HG03520 (cell line): ENCODE measurements around the gene TRPM3.

Experiments used
- ATAC-seq: cut with Tn5 transposase; IDR thresholded peaks from one replicate; pipeline ENCODE4 v1.9.1; 2021; ENCODE audit warnings: mild to moderate bottlenecking, moderate library complexity; ENCODE audit not compliant: unreplicated experiment

TRPM3 gene

GRCh38 chr9:70901013-70901412 lies 220.4 kb downstream of the TRPM3 start:
- no peak for ATAC-seq

DNA sequence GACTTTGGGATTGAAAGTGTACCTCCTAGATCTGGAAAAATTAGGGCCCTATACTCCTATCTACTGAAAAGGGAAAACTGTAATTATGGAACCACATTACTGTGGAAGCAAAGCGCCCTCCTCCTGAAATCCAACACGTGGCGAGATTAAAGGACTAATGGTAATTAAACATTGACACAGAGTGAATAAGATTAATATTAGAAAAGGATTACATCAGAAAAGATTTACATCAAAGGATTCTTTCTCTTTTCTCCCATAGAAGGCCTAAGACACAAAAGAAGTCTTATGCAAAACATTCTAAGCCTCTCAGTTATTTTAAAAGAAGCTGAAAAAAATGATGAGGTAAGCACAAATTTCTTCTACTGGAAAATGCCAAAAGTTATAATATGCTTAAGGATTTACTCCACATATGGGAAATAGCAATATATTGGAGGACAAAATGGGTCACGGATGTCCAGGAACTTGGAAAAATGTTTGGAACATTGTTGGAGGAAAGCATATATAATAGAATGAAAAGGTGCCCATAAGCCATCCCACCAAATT lies 227.8 kb downstream of the TRPM3 start:
- no peak for ATAC-seq

- no peak for ATAC-seq
These were observed 232.9 kb downstream of the TRPM3 start for GRCh38 chr9:70888471-70888870.

GRCh38 chr9:70887826-70888225 lies 233.6 kb downstream of the TRPM3 start:
- no peak for ATAC-seq

- no peak for ATAC-seq
These were observed 237.2 kb downstream of the TRPM3 start for GRCh38 chr9:70883963-70884793.

- ATAC-seq, result no peak
These were observed 238.4 kb downstream of the TRPM3 start for GRCh38 chr9:70883056-70883455.

- no peak for ATAC-seq
These were observed 240.1 kb downstream of the TRPM3 start for GRCh38 chr9:70881333-70881732.

DNA sequence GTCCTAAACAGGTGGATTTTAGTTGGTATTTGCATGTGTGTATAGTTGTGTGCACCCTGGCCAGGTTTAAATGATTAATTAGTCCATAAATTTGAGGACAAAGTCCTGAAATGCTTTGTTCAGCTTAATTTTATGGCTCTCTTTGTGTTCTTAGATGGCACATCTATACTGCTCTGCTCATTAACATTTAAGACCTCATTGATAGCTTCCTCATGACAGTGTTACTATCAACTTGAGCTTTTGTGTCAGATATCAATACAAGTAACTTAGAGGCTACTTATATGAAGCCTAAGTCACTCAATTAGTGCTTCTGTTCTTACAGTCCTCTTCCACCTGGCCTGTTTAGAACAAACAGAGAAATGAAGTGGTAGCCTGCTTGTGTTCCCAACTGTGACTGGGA lies 240.9 kb downstream of the TRPM3 start:
- ATAC-seq, result no peak

DNA sequence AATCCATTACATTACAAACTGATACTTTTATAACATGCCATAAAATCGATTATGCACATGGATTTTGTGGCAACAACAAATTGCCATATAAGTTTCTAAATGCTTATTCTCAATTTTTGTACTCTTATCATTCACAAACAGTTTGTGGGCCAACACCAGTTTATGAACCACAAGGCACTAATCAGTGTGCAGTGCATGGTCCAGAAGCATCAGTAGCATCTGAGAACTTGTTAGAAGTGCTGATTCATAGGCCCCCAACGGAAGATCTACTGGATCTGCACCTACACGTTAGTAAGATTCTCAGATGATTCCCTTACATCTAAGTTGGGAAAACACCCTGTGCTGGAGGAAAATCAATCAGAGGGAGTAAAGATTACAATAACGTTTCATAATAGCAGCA lies 242.8 kb downstream of the TRPM3 start:
- ATAC-seq, result no peak

GRCh38 chr9:70874451-70874850 lies 247.0 kb downstream of the TRPM3 start:
- no peak for ATAC-seq

- no peak for ATAC-seq
These were observed 247.9 kb downstream of the TRPM3 start for GRCh38 chr9:70873506-70873905.

- ATAC-seq, result no peak
These were observed 252.5 kb downstream of the TRPM3 start for GRCh38 chr9:70868661-70869652.

DNA sequence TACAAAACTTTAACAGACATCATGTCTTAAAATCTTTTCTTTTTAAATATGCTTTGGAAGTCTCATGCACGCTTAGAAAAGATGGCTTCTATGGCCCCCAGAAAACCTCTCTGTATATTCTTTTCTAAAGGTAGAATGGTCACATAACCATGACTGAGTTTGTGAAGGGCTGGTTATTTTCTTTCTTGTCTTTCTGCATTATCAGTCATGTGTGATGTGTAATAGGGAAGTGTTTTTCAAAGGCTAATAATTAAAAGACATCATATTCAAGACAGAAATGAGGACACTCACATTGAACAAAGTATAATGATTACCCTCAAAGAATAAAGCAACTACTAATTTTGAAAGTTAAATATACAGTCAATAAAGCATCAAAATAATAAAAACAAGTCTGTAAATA lies 253.4 kb downstream of the TRPM3 start:
- ATAC-seq, result no peak

DNA sequence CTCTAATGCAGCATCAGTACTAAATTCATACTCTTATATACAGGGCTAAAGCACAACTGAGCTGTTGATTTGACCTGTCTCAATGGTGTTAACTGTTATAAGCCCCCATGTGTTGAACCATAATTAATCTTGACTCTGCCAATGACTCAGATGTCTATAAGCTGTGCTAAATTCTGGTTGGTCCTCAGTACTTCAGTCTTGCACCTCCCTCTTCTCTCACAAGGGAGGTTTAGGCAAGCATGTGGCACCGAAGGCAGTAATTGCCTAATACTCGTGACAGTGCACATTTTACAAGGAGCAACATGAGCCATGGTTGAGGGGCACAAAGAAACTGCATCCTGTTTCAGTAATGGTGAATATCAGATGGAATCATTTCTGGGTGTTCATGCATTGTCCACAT lies 255.9 kb downstream of the TRPM3 start:
- ATAC-seq, result no peak

DNA sequence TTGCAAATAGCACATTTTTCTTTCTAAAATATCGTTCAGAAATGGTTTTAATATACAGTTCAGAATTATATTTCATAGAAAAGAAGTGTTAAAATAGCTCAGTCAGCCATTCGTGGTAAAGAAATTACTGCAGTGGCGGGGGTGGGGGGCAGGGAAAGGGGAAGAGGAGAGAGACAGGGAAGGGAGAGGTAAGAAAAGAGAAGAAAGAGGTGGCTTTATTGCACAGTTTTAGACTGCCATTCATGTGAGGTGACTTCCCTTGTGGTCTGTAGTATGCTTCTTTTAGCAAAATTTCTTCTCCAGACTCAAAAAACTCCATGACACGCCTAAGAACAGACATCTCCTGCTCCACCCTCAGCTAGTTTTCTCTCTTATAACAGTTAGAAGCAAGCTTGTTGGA lies 259.6 kb downstream of the TRPM3 start:
- ATAC-seq, result no peak

DNA sequence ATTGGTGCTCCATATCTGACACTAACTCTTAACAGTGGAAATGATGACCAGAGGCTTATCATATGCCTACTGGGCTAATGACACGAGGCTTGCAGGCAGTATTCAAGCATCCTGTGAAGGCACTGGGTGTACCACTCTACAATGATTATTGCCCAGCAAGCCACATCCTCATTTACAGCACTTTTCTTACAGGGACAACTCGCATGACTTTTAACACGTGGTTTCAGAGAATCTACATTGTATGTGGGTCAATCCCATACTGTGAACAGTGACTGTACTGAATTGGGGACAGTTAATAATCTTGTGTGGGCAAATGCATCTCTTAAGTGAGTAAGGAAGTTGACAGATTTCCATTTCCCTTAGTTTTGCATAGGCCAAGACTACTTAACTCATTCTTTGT lies 260.0 kb downstream of the TRPM3 start:
- ATAC-seq, result no peak

GRCh38 chr9:70859694-70860093 lies 261.7 kb downstream of the TRPM3 start:
- no peak for ATAC-seq

DNA sequence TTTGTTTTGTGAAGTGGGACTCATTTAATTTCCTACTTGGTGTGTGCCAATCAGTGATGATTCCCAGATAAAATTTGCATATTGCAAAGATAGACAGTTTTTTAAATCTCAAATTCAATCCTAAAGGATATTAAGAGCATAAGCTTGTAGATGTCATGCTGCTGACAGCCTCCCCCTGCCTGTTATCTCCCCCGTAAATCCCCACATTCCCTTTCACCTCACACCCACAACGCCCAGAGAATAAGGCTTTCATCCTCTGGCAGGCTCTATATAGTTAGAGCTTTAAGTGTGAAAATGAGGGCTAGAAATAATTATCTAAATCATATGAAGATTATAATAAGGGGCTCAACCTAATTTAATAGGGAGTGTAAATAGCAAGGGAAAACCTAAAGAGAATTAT lies 265.0 kb downstream of the TRPM3 start:
- no peak for ATAC-seq

DNA sequence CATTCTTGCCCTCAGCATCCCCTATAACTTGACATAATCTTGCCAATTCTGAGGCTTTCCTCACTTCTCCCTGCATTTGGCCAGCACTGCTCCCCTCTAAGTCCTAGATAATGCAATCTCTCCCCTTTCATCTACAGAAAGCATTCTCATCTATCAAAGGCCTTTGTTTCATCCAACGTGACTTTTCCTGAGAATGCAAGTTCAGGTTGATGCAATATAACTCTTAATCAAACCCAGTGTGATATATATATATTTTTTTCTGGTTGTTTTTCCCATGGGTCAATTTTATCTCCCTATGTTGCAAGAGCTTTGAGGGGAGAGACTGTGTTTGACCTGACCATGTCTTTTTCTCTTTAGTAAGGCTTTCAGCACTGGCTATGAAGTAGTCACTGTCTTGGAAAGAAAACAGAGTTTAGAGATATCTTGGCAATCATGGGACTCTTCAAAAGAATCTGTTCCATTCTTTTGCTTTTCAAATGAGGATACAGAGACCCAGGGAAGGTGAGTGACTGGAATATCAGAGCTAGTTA lies 268.6 kb downstream of the TRPM3 start:
- ATAC-seq, result no peak

GRCh38 chr9:70840266-70840665 lies 281.2 kb downstream of the TRPM3 start:
- no peak for ATAC-seq

- ATAC-seq, result no peak
These were observed 286.1 kb downstream of the TRPM3 start for GRCh38 chr9:70835323-70835722.
